HG02588 (cell line): ENCODE results near the gene CACNA1D.

Experiments used
- ATAC-seq: cut with Tn5 transposase; IDR thresholded peaks from one replicate; pipeline ENCODE4 v1.9.1; 2021; ENCODE audit warnings: mild to moderate bottlenecking, moderate library complexity; ENCODE audit not compliant: unreplicated experiment

The CACNA1D gene

DNA sequence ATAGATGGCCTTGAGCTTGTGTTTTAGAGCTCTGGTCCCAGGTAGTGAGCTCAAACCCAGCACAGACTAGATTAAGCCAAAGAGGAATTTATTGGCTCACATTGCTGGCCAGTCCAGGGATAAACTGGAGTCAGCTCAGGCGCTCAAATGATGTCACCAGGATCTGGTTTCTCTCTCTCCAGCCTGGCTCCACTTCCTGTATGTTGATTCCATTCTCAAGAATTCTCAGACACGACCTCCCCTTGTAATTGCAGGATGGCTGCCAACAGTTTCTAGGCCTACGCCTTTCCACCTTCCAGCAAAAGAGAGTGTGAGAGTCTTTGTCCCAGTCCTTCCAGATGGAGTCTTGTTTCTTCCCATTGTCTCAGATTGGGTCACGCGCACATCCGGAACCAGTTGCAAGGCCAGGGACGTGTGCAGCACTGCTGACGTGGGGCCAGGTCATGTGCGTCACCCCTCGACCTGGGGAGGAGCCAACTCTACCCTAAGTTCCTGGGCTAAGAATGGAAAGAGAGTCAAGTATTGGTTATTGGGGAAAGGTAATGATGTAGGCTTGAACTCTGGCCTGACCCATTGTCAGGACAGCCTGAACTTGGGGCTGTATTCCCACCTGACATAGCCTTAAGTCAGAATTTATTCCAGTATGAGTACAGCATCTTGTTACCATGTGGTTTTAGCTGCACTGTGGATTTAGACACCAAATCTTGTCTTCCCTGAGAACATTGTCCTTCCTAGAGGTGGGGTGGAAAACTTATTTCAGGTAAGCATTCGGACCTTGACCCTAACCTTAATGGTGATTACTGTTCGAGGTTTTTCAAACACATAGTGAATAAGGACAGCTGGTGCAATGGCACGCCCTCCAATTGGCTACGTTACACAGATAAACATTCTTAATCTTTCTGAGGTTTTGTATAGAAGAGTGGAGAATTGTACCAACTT lies 31.6 kb downstream of the CACNA1D start:
- ATAC-seq, result no peak

GRCh38 chr3:53526704-53527055 lies 32.3 kb downstream of the CACNA1D start:
- ATAC-seq, result no peak

DNA sequence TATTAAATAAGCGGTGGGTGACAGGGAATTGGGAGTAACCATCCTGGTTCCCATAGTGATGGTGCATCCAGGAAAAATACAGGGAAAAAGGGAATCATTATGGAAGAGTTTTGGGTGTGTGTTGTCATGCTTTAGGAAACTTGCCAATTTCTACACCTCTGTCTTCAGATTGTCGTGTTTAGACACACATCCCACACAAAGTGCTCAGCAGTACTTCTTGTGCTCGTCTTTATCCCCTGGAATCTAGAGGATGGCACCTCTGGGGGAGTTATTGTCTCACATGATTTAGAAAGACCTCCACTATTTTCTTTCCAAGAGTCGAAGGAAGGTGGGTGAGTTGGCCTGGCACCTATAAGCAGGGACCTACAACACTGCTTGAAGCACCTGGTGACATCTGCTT lies 35.8 kb downstream of the CACNA1D start:
- no peak for ATAC-seq

DNA sequence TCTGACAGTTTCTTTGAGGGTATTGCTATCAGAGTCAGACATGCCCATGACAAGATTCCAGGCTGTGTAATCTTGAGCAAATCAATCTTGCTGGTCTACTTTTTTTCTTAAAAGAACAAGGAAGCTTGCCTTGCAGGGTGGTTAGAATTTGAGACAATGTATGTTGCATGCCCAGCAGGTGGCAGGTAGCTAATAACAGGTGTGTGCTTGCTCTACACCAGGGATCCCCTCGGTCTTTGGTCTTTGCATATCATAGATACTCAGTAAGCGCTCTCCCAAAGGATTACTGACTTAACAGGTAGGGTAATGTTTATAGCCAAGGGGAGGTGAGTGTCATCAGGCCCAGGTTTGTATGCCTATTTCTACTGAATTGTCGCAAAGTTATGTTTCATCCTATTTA lies 37.3 kb downstream of the CACNA1D start:
- ATAC-seq, result no peak

GRCh38 chr3:53533472-53533871 lies 39.1 kb downstream of the CACNA1D start:
- no peak for ATAC-seq

- ATAC-seq, result no peak
These were observed 39.8 kb downstream of the CACNA1D start for GRCh38 chr3:53534216-53534615.

DNA sequence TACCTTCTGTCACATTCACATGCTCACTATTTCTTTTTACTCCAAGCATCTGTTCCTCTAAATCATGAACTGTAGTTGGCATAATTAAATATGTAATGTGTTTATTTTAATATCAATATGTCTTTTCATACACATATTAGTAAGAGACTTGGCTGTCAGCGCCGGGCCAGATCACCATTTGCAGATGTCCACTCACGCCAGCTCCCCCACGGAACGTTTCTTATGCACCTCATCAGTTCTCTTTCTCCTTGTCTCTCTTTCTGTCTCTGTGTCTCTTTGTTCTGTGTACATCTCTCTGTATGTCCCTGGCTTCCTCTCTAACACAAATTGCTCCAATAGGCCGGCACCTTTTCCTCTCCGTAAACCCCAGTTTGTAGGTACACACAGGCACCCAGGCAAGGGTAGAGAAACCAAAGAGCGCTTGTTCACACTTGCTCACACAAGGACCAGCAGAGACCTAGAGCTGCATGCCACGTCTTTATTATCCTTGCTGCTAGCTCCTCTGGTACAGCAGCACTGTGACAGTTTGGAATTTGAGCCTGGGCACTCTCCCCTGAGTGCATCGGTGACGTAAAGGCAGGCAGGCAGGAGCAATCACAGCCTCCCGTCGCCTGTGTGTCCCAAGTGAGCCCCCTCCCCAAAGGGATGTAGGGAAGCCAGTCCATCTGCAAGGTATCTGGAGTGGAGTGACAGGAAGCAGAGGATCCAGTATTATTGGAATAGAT lies 40.4 kb downstream of the CACNA1D start:
- ATAC-seq, result no peak

- no peak for ATAC-seq
These were observed 41.9 kb downstream of the CACNA1D start for GRCh38 chr3:53536282-53536681.

DNA sequence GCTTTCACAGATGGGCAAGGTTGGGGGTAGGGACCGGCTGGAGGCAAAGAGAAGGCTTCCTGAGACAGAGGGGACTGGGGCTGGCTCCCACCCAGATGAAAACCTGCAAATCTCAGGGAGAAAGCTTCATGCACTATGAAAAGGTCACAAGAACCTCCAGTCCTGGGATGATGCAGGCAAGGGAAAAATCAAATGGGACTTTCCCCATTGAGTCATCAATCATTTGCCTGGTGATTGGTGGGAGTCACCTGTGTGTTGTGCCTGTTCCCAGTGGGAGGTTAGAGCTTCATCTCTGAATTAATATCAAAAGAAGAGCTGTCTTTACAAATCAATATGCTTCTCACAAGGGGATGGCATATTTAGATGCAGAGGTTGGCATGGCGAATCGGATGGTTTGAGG lies 49.9 kb downstream of the CACNA1D start:
- no peak for ATAC-seq

DNA sequence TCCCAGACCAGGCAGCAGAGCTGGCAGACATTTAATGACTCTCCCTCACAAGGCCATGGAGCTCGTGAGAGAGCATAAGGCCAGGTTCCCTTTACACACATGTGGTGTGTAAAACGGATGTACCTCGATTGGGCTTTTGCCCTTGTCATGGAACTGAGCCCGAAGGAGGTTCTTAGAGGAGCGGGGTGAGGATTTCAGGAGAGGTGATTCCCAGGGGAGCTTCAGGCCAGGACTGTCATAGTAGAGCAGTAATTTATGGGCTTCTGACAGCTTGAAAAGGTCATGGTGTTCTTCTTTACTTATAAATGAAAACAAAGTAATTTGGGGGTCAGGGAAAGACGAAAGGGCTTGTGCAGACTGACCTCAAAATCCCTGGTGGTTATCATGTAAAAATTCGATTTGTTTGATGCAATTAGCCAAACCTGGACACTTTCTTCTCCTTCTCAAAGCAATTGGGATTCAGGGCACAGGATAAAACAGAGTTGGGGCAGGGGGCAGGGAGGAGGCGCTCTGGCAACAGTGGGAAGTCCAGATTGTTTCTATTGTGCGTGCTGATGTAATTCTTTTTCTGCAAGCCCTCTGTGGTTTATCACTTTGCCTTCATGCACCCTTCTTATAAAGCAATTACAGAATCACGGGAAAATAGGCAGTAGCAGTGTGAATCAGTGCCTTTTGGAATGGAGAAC lies 51.0 kb downstream of the CACNA1D start:
- no peak for ATAC-seq

GRCh38 chr3:53545996-53546359 lies 51.6 kb downstream of the CACNA1D start:
- no peak for ATAC-seq

DNA sequence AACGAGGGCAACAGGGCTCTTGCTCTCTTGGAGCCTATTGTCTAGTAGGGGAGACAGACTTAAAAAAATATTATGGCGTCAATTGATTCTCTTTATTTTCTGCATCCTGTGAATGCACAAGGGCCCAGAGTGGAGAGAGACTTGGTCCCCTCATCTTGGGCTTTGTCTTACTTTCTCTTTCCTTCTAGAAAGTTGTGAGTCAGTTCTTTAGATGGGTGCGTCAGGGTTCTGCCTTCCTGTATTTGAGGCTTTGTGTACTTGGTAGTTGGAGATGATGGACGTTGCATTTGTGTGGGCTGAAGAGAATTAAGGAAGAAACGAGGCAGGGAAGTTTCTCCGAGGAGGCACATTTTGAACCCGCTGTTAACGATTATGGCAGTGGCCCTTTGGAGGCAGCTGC lies 52.9 kb downstream of the CACNA1D start:
- no peak for ATAC-seq

DNA sequence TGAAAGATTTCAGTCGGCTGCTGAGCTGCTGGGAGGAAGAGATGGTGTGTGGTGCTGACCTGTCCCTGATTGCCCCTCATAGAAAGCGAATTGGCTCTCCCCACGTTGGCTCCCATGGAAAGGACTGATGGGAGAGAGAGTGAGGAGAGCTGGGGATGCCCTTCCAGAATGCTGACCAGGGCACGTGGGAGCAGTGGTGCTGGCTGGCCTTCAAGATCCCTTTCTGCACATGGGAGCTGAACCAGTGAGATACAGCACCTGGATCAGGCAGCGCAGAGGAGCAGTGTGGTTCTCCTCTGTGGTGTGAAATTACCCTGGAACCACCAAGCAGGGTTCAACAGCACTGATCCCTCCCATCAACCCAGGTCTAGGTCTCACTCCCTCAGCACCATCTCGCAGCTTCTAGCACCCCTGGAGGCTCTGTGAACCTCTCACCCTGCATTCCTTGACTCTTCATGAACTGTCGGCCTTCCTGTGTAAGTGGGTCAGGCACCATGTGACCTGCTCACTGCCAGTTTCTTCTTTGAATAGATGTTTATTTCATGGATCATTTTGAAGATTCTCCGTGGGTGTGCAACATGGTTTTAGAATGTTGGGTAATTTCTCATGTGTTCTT lies 55.7 kb downstream of the CACNA1D start:
- ATAC-seq, result no peak

DNA sequence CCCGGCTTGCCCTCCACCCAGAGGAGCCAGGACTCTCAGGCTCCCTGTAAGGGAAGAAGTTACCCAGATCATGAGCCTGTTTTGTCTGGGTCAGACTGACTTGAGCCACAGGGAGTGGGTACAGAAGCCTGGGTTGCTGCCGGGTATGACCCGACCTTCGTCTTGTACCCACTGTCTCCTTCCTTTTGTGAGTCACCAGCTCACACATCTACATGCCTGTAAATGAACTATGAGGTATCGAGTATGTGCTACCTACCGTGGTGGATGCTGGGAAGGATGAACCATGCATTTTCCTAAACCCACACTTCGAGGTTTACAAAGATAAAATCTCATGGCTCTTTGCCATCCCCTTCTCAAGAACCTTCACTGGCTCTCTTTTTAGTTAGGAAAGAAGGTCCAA lies 56.9 kb downstream of the CACNA1D start:
- no peak for ATAC-seq

GRCh38 chr3:53552730-53553129 lies 58.3 kb downstream of the CACNA1D start:
- ATAC-seq, result no peak

- no peak for ATAC-seq
These were observed 58.8 kb downstream of the CACNA1D start for GRCh38 chr3:53553200-53553599.

- peak; percentile 72 for ATAC-seq
These were observed 60.2 kb downstream of the CACNA1D start for GRCh38 chr3:53554559-53555067.

- peak; percentile 64 for ATAC-seq
These were observed 60.7 kb downstream of the CACNA1D start for GRCh38 chr3:53555068-53555588.

DNA sequence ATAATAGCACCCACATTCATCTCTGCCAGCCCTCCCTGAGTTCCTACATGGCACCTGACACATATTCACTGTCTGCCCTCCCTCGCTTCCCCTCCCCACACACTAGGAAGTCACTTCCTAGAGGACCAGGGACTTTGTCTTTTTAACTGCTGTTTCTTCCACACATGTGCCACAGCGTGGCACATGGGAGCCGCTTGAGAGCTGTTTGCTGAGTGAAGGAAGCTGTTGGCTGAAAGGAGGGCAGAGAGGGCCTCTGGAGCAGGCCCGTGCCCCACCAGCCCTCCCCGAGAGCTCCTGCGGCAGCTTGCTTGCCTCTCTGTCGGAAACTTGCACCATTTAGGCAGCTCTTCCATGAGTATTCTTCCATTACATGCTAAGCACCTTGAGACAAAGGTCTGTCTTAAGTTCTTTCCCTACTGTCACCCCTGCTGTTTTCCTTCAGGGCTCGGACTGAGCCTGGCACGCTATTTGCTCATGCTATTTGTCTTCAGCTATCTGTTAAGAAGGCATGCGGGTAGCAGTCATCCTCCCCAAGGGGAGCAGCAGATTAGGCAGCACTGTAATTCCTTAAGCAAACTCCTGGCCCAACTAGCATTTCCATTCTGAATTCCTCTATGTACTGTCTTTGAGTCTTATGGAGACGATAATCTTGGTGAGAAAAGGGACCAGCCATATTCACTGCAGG lies 72.2 kb downstream of the CACNA1D start:
- no peak for ATAC-seq

- ATAC-seq, result no peak
These were observed 75.7 kb downstream of the CACNA1D start for GRCh38 chr3:53570081-53570480.
